HG03060 (cell line): ENCODE data around the gene GSTM3.
"Not testable (repeated sequence)": the region's sequence is repeated elsewhere in the genome, so short reads cannot be mapped to it uniquely, and the experiment has no call there.

Experiments
- ATAC-seq: cut with Tn5 transposase; IDR thresholded peaks from one replicate; pipeline ENCODE4 v1.9.1; 2021; ENCODE audit warnings: low read depth, moderate number of reproducible peaks; ENCODE audit not compliant: unreplicated experiment

GSTM3 gene

GRCh38 chr1:109708949-109709348 lies 31.9 kb downstream of the GSTM3 start:
- ATAC-seq, result not testable (repeated sequence)

DNA sequence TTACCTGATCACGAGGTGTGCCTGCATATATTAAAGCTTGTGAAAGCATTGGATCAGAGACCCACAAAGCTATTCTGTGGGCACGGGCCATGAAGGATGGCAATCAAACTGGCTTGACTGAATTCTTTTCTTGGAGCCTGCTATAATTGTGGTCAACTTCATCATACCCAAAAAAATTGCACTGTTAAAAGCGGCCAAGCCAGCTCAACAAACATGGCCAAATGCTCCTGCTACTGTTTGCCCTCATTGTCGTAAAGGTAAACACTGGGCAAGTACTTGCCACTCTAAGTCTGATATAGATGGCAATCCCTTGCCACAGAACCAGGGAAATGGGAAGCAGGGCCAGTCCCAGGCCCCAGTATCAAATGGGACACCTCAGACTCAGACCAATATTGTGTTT lies 35.4 kb downstream of the GSTM3 start:
- no peak for ATAC-seq

- no peak for ATAC-seq
Measured at GRCh38 chr1:109704173-109704572, 36.7 kb downstream of the GSTM3 start.

GRCh38 chr1:109702940-109703339 lies 37.9 kb downstream of the GSTM3 start:
- not testable (repeated sequence) for ATAC-seq

DNA sequence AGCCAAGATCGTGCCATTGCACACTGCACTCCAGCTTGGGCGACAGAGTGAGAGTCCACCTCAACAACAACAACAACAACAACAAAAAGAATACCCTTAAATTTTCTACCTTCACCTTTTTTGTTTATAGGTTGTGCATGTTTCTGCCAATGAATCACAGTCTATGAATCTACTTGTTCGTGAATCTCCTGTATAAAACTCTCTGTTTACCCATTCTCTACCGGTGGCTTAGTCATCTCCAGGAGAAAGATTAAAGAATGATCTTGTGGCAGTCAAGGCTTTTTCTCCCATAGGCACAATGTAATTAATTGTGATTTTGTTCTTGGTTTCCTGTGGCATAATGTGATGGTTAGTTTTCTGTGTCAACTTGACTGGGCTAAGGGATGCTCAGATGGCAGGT lies 43.0 kb downstream of the GSTM3 start:
- not testable (repeated sequence) for ATAC-seq

DNA sequence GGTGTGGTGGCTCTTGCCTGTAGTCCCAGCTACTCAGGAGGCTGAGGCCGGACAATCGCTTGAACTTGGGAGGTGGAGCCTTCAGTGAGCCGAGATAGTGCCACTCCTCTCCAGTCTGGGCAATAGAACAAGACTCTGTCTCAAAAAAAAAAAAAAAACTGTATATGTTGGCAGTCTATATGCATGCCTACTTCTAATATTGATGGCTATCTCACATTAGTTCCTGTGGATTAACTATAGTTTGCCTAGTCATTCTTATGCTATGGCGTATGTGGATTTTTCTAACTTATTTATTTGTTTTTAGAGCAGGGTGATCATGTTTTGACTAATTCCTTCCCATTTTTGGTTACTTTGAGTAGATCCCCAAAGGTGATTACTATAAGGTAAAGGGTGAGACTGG lies 43.8 kb downstream of the GSTM3 start:
- ATAC-seq, result no peak

GRCh38 chr1:109695138-109695537 lies 45.7 kb downstream of the GSTM3 start:
- ATAC-seq, result not testable (repeated sequence)

- not testable (repeated sequence) for ATAC-seq
Measured at GRCh38 chr1:109694400-109694799, 46.4 kb downstream of the GSTM3 start.

- no peak for ATAC-seq
Measured at GRCh38 chr1:109691759-109692158, 49.1 kb downstream of the GSTM3 start.

DNA sequence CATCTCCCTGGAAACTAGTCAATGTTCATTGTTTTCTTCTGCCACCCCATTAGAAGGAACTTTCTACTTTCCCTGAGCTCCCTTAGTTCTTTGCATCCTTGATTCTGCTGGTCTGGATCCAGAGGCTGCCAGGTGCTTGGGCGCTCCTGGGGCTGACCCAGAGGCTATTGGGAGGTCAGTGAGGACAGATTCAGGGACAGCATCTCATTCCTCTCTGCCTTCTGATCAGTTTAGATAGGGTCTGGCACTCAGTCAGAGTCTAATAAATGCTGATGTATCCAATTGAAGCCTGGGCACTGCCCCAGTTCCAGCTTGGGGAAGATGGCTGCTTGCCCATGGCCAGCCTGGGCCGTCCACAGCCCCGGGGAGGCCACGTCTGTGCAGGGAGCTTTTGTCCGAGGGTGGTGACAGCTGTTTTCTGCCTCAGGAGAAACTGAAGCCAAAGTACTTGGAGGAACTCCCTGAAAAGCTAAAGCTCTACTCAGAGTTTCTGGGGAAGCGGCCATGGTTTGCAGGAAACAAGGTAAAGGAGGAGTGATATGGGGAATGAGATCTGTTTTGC lies 50.9 kb downstream of the GSTM3 start:
- no peak for ATAC-seq

DNA sequence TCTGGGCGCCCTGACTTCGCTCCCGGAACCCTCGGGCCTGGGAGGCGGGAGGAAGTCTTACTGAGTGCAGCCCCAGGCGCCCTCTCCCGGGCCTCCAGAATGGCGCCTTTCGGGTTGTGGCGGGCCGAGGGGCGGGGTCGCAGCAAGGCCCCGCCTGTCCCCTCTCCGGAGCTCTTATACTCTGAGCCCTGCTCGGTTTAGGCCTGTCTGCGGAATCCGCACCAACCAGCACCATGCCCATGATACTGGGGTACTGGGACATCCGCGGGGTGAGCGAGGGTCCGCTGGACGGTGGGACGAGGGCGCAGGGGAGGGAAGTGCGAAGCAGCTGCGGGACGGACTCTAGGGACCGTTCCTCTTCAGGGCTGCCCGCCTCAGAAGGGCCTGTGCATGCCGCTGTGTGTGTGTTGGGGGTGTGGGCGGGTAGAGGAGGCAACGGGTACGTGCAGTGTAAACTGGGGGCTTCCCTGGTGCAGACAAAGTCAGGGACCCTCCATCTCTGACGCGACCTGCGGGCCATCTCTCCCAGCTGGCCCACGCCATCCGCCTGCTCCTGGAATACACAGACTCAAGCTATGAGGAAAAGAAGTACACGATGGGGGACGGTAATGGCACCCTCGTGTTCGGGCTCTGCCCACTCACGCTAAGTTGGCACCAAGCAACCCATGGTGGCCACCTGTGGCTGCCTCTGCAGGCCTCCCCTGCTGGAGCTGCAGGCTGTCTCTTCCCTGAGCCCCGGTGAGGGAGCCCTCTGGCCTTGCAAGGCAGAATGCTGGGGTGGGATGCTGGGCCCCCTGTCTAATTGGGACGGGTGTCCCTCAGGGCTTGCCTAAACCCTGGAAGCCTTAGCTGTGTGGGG lies 53.0 kb downstream of the GSTM3 start, which contains the start of gene GSTM1:
Gene GSTM1 (plus strand): TSS at position 177 of the 859 bp plus-strand sequence. CDS start 57 bp downstream, at position 234.
- no peak for ATAC-seq

DNA sequence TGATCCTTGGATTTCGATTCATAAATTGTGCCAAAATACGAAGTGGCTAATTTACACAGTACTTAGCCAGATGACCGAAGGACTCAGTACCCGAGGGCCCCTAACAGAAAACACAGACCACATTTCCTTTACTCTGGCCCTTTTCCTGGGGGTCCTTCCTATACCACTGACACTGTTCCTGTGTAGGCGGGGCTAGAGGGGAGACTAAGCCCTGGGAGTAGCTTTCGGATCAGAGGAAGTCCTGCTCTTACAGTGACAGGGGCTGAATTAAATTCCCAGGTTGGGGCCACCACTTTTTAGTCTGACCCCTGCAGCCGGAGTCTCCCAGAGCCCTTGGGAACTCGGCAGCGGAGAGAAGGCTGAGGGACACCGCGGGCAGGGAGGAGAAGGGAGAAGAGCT lies 53.7 kb downstream of the GSTM3 start:
- not testable (repeated sequence) for ATAC-seq

- ATAC-seq, result not testable (repeated sequence)
Measured at GRCh38 chr1:109685890-109686289, 54.9 kb downstream of the GSTM3 start.

DNA sequence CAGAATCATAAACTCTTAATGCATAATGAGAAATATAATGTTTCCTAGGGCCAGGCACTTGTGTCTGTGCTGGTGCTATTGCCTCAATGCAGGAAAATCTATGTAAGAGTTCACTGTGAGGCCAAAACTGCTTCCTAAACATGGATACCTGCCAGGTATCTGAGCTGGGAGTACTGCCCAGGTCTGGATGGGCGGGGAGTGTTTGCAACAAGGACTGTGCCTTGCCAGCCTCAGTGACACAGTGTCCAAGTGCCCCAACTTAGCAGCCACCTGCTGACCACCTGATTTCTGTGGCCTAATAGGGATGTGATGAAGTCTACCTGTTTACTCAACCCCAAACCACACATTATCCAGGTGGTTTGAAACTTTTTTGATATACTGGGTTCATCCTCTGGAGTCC lies 55.4 kb downstream of the GSTM3 start:
- ATAC-seq, result not testable (repeated sequence)

GRCh38 chr1:109684777-109685176 lies 56.1 kb downstream of the GSTM3 start:
- not testable (repeated sequence) for ATAC-seq
